Activated CD4-positive, alpha-beta T cell treated with anti-CD3 and anti-CD28 coated beads for 24 hours (primary cell): ENCODE measurements around the gene NCOR1.

Experiments used
- DNase-seq, 2 donors: peaks; one replicate each; pipeline ENCODE4 v3.0.0-alpha.2; 2020; ENCODE audit warnings: low read depth in 2 of 2

The NCOR1 gene

GRCh38 chr17:16027708-16028584 is 187.4 kb downstream of the NCOR1 start:
- peak; percentile 38 to 46 for DNase-seq

- no peak for DNase-seq
Observed at GRCh38 chr17:16026895-16027294, 188.4 kb downstream of the NCOR1 start.

- no peak for DNase-seq
Observed at GRCh38 chr17:16025202-16025601, 190.1 kb downstream of the NCOR1 start.

GRCh38 chr17:16023881-16024280 is 191.5 kb downstream of the NCOR1 start:
- no peak for DNase-seq

GRCh38 chr17:16019347-16019746 is 196.0 kb downstream of the NCOR1 start:
- no peak for DNase-seq

- no peak for DNase-seq
Observed at GRCh38 chr17:16013943-16014407, 201.4 kb downstream of the NCOR1 start.

GRCh38 chr17:16007439-16007838 is 207.9 kb downstream of the NCOR1 start:
- DNase-seq: no peak

- DNase-seq: no peak
Observed at GRCh38 chr17:16005636-16006035, 209.7 kb downstream of the NCOR1 start.

GRCh38 chr17:16003841-16004240 is 211.5 kb downstream of the NCOR1 start:
- DNase-seq: no peak

- DNase-seq: no peak
Observed at GRCh38 chr17:16002708-16003260, 212.6 kb downstream of the NCOR1 start.

- no peak for DNase-seq
Observed at GRCh38 chr17:16001226-16001897, 214.0 kb downstream of the NCOR1 start.

GRCh38 chr17:15999974-16000827 is 215.1 kb downstream of the NCOR1 start:
- no peak for DNase-seq

GRCh38 chr17:15999141-15999973 is 216.0 kb downstream of the NCOR1 start, which contains the start of the genes TTC19 and ZSWIM7:
TSS of gene TTC19 (plus strand) at chr17:15999824. CDS start at chr17:15999849, 25 bp downstream.
TSS of gene ZSWIM7 (minus strand) at chr17:15999704. CDS start at chr17:15999594, 110 bp downstream.
- DNase-seq: peak; percentile 87 to 93

- no peak for DNase-seq
Observed at GRCh38 chr17:15998031-15998562, 217.2 kb downstream of the NCOR1 start.

- DNase-seq: no peak
Observed at GRCh38 chr17:15996322-15996721, 219.0 kb downstream of the NCOR1 start.

GRCh38 chr17:15981646-15982580 is 233.4 kb downstream of the NCOR1 start:
- DNase-seq: no peak

GRCh38 chr17:15981208-15981607 is 234.1 kb downstream of the NCOR1 start:
- DNase-seq: peak in 1 of 2 donors; percentile 16
